ENCODE results near the gene PRR22.

PRR22 gene

GRCh38 chr19:5784581-5785147 is at the start of gene PRR22:
TSS of gene PRR22 (minus strand) at chr19:5784746. CDS start at chr19:5784660, 86 bp downstream.
- no peak within 1 kb of the TSS for H3K27ac ChIP-seq (ENCODE audit: low read depth, low read length)
- H3K9me3 ChIP-seq (ENCODE audit: control insufficient read depth, insufficient read depth, low read length), result no peaks in the 10 kb centered on the region
- no peak within 1 kb of the TSS for H3K4me3 ChIP-seq (ENCODE audit: low read length)
- H3K4me2 ChIP-seq (ENCODE audit: low read length), result no peak within 1 kb of the TSS
- H3K9me2 ChIP-seq (replicated peaks; ENCODE audit: control insufficient read depth, low read length), result no peaks in the 10 kb centered on the region
- H3K36me3 ChIP-seq (ENCODE audit: control insufficient read depth, low read length), result peaks cover 52% of the 10 kb centered on the region
- peaks cover under 1% of the 10 kb centered on the region; the same call in 1 of the 2 replicates for H3K4me1 ChIP-seq (ENCODE audit: control insufficient read depth, low read length)
- TF ChIP-seq EZH2phosphoT487 (IDR thresholded peaks at IDR 0.05; ENCODE audit: borderline replicate concordance, low read length) (no peak), CTCF (IDR thresholded peaks at IDR 0.05; ENCODE audit: low read depth, low read length, poor library complexity, severe bottlenecking) (no peak)
- H3K79me2 ChIP-seq (ENCODE audit: control insufficient read depth, low read length), result peaks cover 12% of the 10 kb centered on the region
- H4K20me1 ChIP-seq (ENCODE audit: control insufficient read depth, insufficient read depth, low read depth, low read length), result no peaks in the 10 kb centered on the region; the same call in 1 of the 2 replicates
- H3F3A ChIP-seq (ENCODE audit: control insufficient read depth, insufficient read depth), result no peaks in the 10 kb centered on the region
- no peaks in the 10 kb centered on the region for H3K27me3 ChIP-seq (ENCODE audit: control insufficient read depth, low read length)

GRCh38 chr19:5832527-5833216 is 48.1 kb upstream of the PRR22 start:
- Histone ChIP-seq H3F3A (ENCODE audit: control insufficient read depth, insufficient read depth) (no peaks in the 10 kb centered on the region), H3K27ac (ENCODE audit: low read depth, low read length) (no peak overlapping the region), H3K4me2 (ENCODE audit: low read length) (no peak overlapping the region), H4K20me1 (ENCODE audit: control insufficient read depth, insufficient read depth, low read depth, low read length) (no peaks in the 10 kb centered on the region), H3K4me3 (ENCODE audit: low read length) (no peak overlapping the region), H3K4me1 (ENCODE audit: control insufficient read depth, low read length) (peaks cover 13% of the 10 kb centered on the region), H3K9me3 (ENCODE audit: control insufficient read depth, insufficient read depth, low read length) (no peaks in the 10 kb centered on the region), H3K27me3 (ENCODE audit: control insufficient read depth, low read length) (peaks cover 14% of the 10 kb centered on the region), H3K9me2 (replicated peaks; ENCODE audit: control insufficient read depth, low read length) (no peaks in the 10 kb centered on the region), H3K36me3 (ENCODE audit: control insufficient read depth, low read length) (no peaks in the 10 kb centered on the region), H3K79me2 (ENCODE audit: control insufficient read depth, low read length) (no peaks in the 10 kb centered on the region)
- TF ChIP-seq EZH2phosphoT487 (IDR thresholded peaks at IDR 0.05; ENCODE audit: borderline replicate concordance, low read length) (no peak), CTCF (IDR thresholded peaks at IDR 0.05; ENCODE audit: low read depth, low read length, poor library complexity, severe bottlenecking) (no peak)

- H3K4me1 ChIP-seq (ENCODE audit: control insufficient read depth, low read length), result peaks cover 16% of the 10 kb centered on the region
- H3K79me2 ChIP-seq (ENCODE audit: control insufficient read depth, low read length), result no peaks in the 10 kb centered on the region
- H3K4me3 ChIP-seq (ENCODE audit: low read length), result no peak overlapping the region
- H3K4me2 ChIP-seq (ENCODE audit: low read length), result no peak overlapping the region
- H3K27ac ChIP-seq (ENCODE audit: low read depth, low read length), result no peak overlapping the region
- H3K36me3 ChIP-seq (ENCODE audit: control insufficient read depth, low read length), result no peaks in the 10 kb centered on the region
- TF ChIP-seq EZH2phosphoT487 (IDR thresholded peaks at IDR 0.05; ENCODE audit: borderline replicate concordance, low read length) (no peak), CTCF (IDR thresholded peaks at IDR 0.05; ENCODE audit: low read depth, low read length, poor library complexity, severe bottlenecking) (no peak)
- H4K20me1 ChIP-seq (ENCODE audit: control insufficient read depth, insufficient read depth, low read depth, low read length), result no peaks in the 10 kb centered on the region
- no peaks in the 10 kb centered on the region for H3K9me2 ChIP-seq (replicated peaks; ENCODE audit: control insufficient read depth, low read length)
- H3K9me3 ChIP-seq (ENCODE audit: control insufficient read depth, insufficient read depth, low read length), result no peaks in the 10 kb centered on the region
- peaks cover 18% of the 10 kb centered on the region for H3K27me3 ChIP-seq (ENCODE audit: control insufficient read depth, low read length)
- no peaks in the 10 kb centered on the region for H3F3A ChIP-seq (ENCODE audit: control insufficient read depth, insufficient read depth)
Observed at GRCh38 chr19:5832061-5832460, 47.5 kb upstream of the PRR22 start.
